ENCODE measurements around the gene CFAP65. TPM values are rescaled to one million over a fixed set of nuclear protein-coding genes. Genes with fewer than 3 reads are reported as not detected.

The CFAP65 gene
- polyA plus RNA-seq, 1 donor (not counting 4 experiments of a cell fraction or from before 2014, with no cell fraction given) = not detected

GRCh38 chr2:219003267-219003634 is 38.1 kb downstream of the CFAP65 start:
- Histone ChIP-seq H3K4me3 (ENCODE audit: control insufficient read depth in 2 of 3, extremely low read depth in 1 of 3, insufficient read depth in 2 of 3, low read depth in 1 of 3, low read length in 3 of 3) (peak overlapping the region in 1 of 3 experiments; percentile 46), H2AFZ (ENCODE audit: control insufficient read depth, low read length) (no peak overlapping the region), H3K9me3 (ENCODE audit: control insufficient read depth, low read depth, low read length) (no peaks in the 10 kb centered on the region), H3K9me1 (ENCODE audit: control insufficient read depth, extremely low read depth, insufficient read depth, low read length) (no peaks in the 10 kb centered on the region), H3K36me3 (ENCODE audit: control insufficient read depth in 2 of 2, extremely low read depth in 1 of 2, insufficient read depth in 2 of 2, low read length in 2 of 2) (no peaks in the 10 kb centered on the region), H3K4me2 (ENCODE audit: control insufficient read depth, extremely low read depth, insufficient read depth, low read depth, low read length) (no peak overlapping the region), H3K79me2 (ENCODE audit: control insufficient read depth, insufficient read depth, low read length) (no peaks in the 10 kb centered on the region), H3K27me3 (ENCODE audit: control insufficient read depth, extremely low read depth, insufficient read depth, low read length) (peaks cover 64% of the 10 kb centered on the region), H3K9ac (ENCODE audit: control insufficient read depth, extremely low read depth, insufficient read depth, low read length) (no peak overlapping the region), H4K20me1 (ENCODE audit: control insufficient read depth, extremely low read depth, insufficient read depth, low read length) (peaks cover 4% of the 10 kb centered on the region), H3K4me1 (ENCODE audit: control insufficient read depth, extremely low read depth, insufficient read depth, low read length) (peaks cover 15% of the 10 kb centered on the region), H3K27ac (ENCODE audit: control insufficient read depth, insufficient read depth, low read length) (no peak overlapping the region)
- TF ChIP-seq CTCF (optimal IDR thresholded peaks at IDR 0.05 in 1 of 3, IDR thresholded peaks at IDR 0.05 in 1 of 3, conservative IDR thresholded peaks at IDR 0.05 in 1 of 3; ENCODE audit: extremely low read depth in 1 of 3, insufficient read depth in 2 of 3, low read length in 3 of 3) (no peak), EZH2 (IDR thresholded peaks at IDR 0.05; ENCODE audit: low read length) (no peak)
- DNase-seq (ENCODE audit: low read depth, low spot score) (no peak), FAIRE-seq (no peak)
- dilution Hi-C loops (cut with MboI; ENCODE audit: extremely low pct_ligation_motif_present, low sequenced_read_pairs) = no loop called here

- H3K27me3 ChIP-seq (ENCODE audit: control insufficient read depth, extremely low read depth, insufficient read depth, low read length) = peaks cover 64% of the 10 kb centered on the region
- H3K79me2 ChIP-seq (ENCODE audit: control insufficient read depth, insufficient read depth, low read length) = no peaks in the 10 kb centered on the region
- TF ChIP-seq CTCF (optimal IDR thresholded peaks at IDR 0.05 in 1 of 3, IDR thresholded peaks at IDR 0.05 in 1 of 3, conservative IDR thresholded peaks at IDR 0.05 in 1 of 3; ENCODE audit: extremely low read depth in 1 of 3, insufficient read depth in 2 of 3, low read length in 3 of 3) (peak; percentile 26 to 71 (median 69)), EZH2 (IDR thresholded peaks at IDR 0.05; ENCODE audit: low read length) (peak; percentile 77)
- H3K9me3 ChIP-seq (ENCODE audit: control insufficient read depth, low read depth, low read length) = no peaks in the 10 kb centered on the region
- FAIRE-seq (no peak), DNase-seq (ENCODE audit: low read depth, low spot score) (no peak)
- H3K27ac ChIP-seq (ENCODE audit: control insufficient read depth, insufficient read depth, low read length) = no peak overlapping the region
- peaks cover 4% of the 10 kb centered on the region for H4K20me1 ChIP-seq (ENCODE audit: control insufficient read depth, extremely low read depth, insufficient read depth, low read length)
- H3K4me3 ChIP-seq (ENCODE audit: control insufficient read depth in 2 of 3, extremely low read depth in 1 of 3, insufficient read depth in 2 of 3, low read depth in 1 of 3, low read length in 3 of 3) = peak overlapping the region; percentile 22 to 46 (median 32)
- peaks cover 15% of the 10 kb centered on the region for H3K4me1 ChIP-seq (ENCODE audit: control insufficient read depth, extremely low read depth, insufficient read depth, low read length)
- H3K4me2 ChIP-seq (ENCODE audit: control insufficient read depth, extremely low read depth, insufficient read depth, low read depth, low read length) = peak overlapping the region; percentile 69
- dilution Hi-C loops (cut with MboI; ENCODE audit: extremely low pct_ligation_motif_present, low sequenced_read_pairs) = no loop called here
- H3K9ac ChIP-seq (ENCODE audit: control insufficient read depth, extremely low read depth, insufficient read depth, low read length) = no peak overlapping the region
- H3K36me3 ChIP-seq (ENCODE audit: control insufficient read depth in 2 of 2, extremely low read depth in 1 of 2, insufficient read depth in 2 of 2, low read length in 2 of 2) = no peaks in the 10 kb centered on the region
- no peaks in the 10 kb centered on the region for H3K9me1 ChIP-seq (ENCODE audit: control insufficient read depth, extremely low read depth, insufficient read depth, low read length)
- no peak overlapping the region for H2AFZ ChIP-seq (ENCODE audit: control insufficient read depth, low read length)
These were observed 38.7 kb downstream of the CFAP65 start for GRCh38 chr2:219002395-219003266.

All from keratinocyte (primary cell).